Mesothelial cell of epicardium (in vitro differentiated cells): ENCODE data around the gene TCERG1L. TPM values are rescaled to one million over a fixed set of nuclear protein-coding genes. Genes with fewer than 3 reads are reported as not detected.

Source experiments
- DNase-seq, 2 experiments: peaks; one replicate each; pipeline ENCODE4 v3.0.0; 2021; ENCODE audit warnings: low spot score in 2 of 2; ENCODE audit not compliant: unreplicated experiment in 2 of 2
- H3K27ac Mint-ChIP-seq: 2 replicates; pipeline ENCODE4 v1.8.0; 2021; ENCODE audit warnings: mixed read lengths
- H3K27me3 Mint-ChIP-seq: 2 replicates; pipeline ENCODE4 v1.8.0; 2021; ENCODE audit warnings: low read depth, mixed read lengths
- H3K36me3 Mint-ChIP-seq: 2 replicates; pipeline ENCODE4 v1.8.0; 2021; ENCODE audit warnings: mixed read lengths
- H3K4me1 Mint-ChIP-seq: 2 replicates; pipeline ENCODE4 v1.8.0; 2021; ENCODE audit warnings: mixed read lengths
- H3K4me3 Mint-ChIP-seq: 2 replicates; pipeline ENCODE4 v1.8.0; 2021; ENCODE audit warnings: mild to moderate bottlenecking, moderate library complexity, mixed read lengths
- H3K9me3 Mint-ChIP-seq: 2 replicates; pipeline ENCODE4 v1.8.0; 2021; ENCODE audit warnings: mixed read lengths
- total RNA-seq: library from RNA; stranded (reverse); gene quantifications from 3 replicates; pipeline ENCODE4 v1.2.1, GENCODE V29; 2021
- TF ChIP-seq, protein P1 (sequence below): fragments of 200-600 bp; sonication (generic); IDR thresholded peaks from one replicate; pipeline ENCODE4 v1.5.0; 2021; ENCODE audit warnings: antibody characterized with exemption; ENCODE audit not compliant: unreplicated experiment

TCERG1L gene
- total RNA-seq, 1 donor from 2014 or later, result 0.63 TPM

DNA sequence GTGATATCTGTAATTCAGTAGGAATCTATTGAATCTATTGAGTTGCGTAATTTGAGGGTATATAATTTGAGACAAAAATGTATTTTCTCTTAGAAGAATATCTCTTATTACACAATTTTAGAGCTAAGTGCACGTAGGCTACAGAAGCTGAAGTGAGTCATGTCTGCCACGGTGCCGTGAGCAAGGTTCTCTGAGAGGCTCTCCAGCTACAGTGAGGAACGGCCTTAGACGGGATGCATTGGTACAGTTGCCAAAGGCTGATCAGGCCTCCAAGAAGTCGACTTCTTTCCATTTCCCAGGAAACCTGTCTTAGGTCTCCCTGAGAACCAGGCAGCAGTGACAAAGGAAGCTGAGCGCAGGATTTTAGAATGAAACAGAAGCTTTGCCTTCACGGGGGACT is 28.6 kb downstream of the TCERG1L start:
- TF ChIP-seq, protein P1, sequence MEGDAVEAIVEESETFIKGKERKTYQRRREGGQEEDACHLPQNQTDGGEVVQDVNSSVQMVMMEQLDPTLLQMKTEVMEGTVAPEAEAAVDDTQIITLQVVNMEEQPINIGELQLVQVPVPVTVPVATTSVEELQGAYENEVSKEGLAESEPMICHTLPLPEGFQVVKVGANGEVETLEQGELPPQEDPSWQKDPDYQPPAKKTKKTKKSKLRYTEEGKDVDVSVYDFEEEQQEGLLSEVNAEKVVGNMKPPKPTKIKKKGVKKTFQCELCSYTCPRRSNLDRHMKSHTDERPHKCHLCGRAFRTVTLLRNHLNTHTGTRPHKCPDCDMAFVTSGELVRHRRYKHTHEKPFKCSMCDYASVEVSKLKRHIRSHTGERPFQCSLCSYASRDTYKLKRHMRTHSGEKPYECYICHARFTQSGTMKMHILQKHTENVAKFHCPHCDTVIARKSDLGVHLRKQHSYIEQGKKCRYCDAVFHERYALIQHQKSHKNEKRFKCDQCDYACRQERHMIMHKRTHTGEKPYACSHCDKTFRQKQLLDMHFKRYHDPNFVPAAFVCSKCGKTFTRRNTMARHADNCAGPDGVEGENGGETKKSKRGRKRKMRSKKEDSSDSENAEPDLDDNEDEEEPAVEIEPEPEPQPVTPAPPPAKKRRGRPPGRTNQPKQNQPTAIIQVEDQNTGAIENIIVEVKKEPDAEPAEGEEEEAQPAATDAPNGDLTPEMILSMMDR, result no peak
- peaks cover 4% of the 10 kb centered on the region for H3K9me3 Mint-ChIP-seq
- DNase-seq, result no peak
- H3K4me3 Mint-ChIP-seq, result no peak overlapping the region
- H3K27ac Mint-ChIP-seq, result no peak overlapping the region
- H3K36me3 Mint-ChIP-seq, result no peaks in the 10 kb centered on the region
- H3K4me1 Mint-ChIP-seq, result peaks cover 5% of the 10 kb centered on the region
- no peaks in the 10 kb centered on the region for H3K27me3 Mint-ChIP-seq

DNA sequence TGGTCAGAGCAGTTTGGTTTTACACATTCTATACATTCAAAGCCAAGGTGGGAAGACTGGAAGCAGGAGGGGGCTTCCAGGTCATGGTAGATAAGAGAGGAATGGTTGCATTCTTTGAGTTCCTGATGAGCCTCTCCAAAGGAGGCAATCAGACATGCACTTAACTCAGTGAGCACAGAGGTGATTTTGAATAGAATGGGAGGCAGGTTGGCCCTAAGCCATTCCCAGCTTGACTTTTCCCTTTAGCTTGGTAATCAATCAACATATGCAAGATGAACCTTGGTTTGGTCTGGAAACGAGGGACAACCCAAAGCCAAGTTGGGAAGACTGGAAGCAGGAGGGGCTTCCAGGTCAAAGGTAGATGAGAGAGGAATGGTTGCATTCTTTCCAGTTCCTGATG is 31.4 kb downstream of the TCERG1L start:
- no peaks in the 10 kb centered on the region for H3K27me3 Mint-ChIP-seq
- peaks cover 4% of the 10 kb centered on the region for H3K9me3 Mint-ChIP-seq
- no peak overlapping the region for H3K4me3 Mint-ChIP-seq
- H3K27ac Mint-ChIP-seq, result no peak overlapping the region
- no peaks in the 10 kb centered on the region for H3K36me3 Mint-ChIP-seq
- TF ChIP-seq, protein P1, result no peak
- peaks cover 5% of the 10 kb centered on the region for H3K4me1 Mint-ChIP-seq
- no peak for DNase-seq

DNA sequence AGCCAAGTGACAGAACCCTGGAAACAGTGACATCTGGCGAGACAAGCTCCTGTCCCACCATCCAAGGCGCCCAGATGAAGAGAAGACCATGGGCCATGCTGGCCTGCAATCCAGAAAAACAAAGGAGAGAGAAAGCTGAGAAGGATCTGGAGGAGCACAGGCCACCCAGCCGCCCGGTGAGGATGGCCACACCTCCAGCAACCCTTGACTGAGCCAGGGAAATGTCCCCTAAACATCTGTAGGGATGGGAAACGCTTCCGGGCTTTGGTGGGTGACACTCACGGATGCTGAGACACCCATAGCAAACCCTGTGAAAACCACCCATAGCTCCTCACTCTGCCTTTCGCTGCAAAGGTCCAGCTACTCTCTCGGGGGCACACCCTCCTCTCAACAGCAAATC is 32.0 kb downstream of the TCERG1L start:
- Mint-ChIP-seq H3K27me3 (no peaks in the 10 kb centered on the region), H3K36me3 (no peaks in the 10 kb centered on the region), H3K9me3 (peaks cover 4% of the 10 kb centered on the region), H3K4me1 (peaks cover 5% of the 10 kb centered on the region), H3K27ac (no peak overlapping the region), H3K4me3 (no peak overlapping the region)
- DNase-seq, result no peak
- TF ChIP-seq, protein P1, result no peak

DNA sequence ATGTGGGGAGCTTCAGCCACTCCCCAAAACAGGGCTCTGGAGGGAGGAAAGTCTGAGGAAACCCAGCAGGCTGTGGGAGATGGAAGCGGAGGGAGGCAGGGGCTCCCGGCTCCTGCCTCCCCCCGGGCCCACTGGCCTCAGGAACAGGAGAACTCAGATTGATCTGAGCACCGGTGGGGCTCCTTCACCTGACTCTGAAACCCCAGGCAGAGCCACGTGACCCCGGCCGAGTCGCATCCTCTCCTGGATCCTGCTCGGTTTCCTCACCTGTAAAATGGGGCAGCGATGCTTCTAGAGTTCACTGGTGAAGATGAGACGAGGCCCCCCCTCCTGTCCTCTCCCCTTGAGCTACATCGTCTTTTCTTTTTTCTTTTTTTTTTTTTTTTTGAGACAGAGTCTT is 33.6 kb downstream of the TCERG1L start:
- TF ChIP-seq, protein P1, result no peak
- no peak for DNase-seq

DNA sequence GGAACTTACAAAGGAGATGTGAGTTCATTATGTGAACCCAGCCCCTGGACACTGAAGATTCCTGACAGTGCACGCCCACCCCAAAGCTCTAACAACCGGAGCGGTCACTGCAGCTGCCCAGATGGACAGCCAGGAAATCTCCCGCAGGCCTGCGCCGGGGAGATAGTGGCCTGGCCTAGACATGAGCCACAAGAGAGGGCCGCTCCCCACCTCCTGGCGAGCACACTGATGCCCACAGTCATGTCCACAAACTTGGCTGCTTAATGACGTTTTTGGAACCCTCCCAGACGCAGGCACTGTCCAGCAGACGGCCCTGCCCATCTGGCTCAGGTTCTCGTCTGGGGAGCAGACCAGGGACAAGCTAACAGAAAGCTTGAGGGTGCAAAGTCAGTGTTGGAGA is 34.2 kb downstream of the TCERG1L start:
- H3K27me3 Mint-ChIP-seq, result no peaks in the 10 kb centered on the region
- DNase-seq, result no peak
- no peak overlapping the region for H3K4me3 Mint-ChIP-seq
- peaks cover 5% of the 10 kb centered on the region for H3K4me1 Mint-ChIP-seq
- TF ChIP-seq, protein P1, result no peak
- no peak overlapping the region for H3K27ac Mint-ChIP-seq
- no peaks in the 10 kb centered on the region for H3K9me3 Mint-ChIP-seq
- H3K36me3 Mint-ChIP-seq, result no peaks in the 10 kb centered on the region

More for the DNA sequence above, 33.6 kb downstream of the TCERG1L start:
- Mint-ChIP-seq H3K27ac (no peak overlapping the region), H3K4me1 (peaks cover 5% of the 10 kb centered on the region), H3K36me3 (no peaks in the 10 kb centered on the region), H3K9me3 (no peaks in the 10 kb centered on the region), H3K4me3 (no peak overlapping the region), H3K27me3 (no peaks in the 10 kb centered on the region)

DNA sequence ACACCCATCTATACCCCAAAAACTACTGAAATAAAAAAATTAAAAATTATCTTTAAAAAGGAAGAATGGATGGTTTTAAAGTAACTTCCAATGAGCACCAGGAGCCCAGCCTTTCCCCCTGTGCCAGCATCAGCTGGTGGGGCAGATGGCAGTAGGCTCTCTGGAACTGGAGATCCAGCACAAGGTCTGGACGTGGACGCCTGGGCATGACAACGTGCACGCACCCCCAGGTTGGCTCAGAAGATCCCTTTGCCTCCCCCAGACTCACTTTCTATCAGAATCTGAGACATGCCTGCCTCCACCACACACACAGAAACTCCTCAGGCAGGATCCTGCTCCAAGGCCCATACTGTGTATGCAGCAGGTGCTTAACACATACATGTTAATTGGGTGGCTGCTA is 35.8 kb downstream of the TCERG1L start:
- Mint-ChIP-seq H3K36me3 (no peaks in the 10 kb centered on the region), H3K4me1 (peaks cover 5% of the 10 kb centered on the region), H3K27me3 (no peaks in the 10 kb centered on the region), H3K4me3 (no peak overlapping the region), H3K9me3 (no peaks in the 10 kb centered on the region), H3K27ac (no peak overlapping the region)
- TF ChIP-seq, protein P1, result no peak
- no peak for DNase-seq
